ENCODE results near the gene GCK. TPM values are rescaled to one million over a fixed set of nuclear protein-coding genes. Genes with fewer than 3 reads are reported as not detected.

The GCK gene
- total RNA-seq, 1 experiment from 2014 or later = not detected

- no peak overlapping the region for H3K4me3 ChIP-seq (ENCODE audit: low read length)
- no peaks in the 10 kb centered on the region for H3K79me2 ChIP-seq (ENCODE audit: low read length)
- DNase-seq (no peak), ATAC-seq (no peak)
- H3K36me3 ChIP-seq (ENCODE audit: low read depth, low read length) = no peaks in the 10 kb centered on the region
- BruUV-seq (replicated peaks) = no TSS peak
- no peaks in the 10 kb centered on the region for H3K27me3 ChIP-seq (ENCODE audit: low read length)
- H3K27ac ChIP-seq (ENCODE audit: low read length) = no peak overlapping the region
- H3K9me3 ChIP-seq (ENCODE audit: low read length) = no peaks in the 10 kb centered on the region
- no peaks in the 10 kb centered on the region for H3K9me2 ChIP-seq (replicated peaks; ENCODE audit: low read length)
- TF ChIP-seq EZH2phosphoT487 (IDR thresholded peaks at IDR 0.05; ENCODE audit: borderline replicate concordance, low read length) = no peak
- TF ChIP-seq CTCF (conservative IDR thresholded peaks at IDR 0.05; ENCODE audit: low read depth, low read length) = no peak
- no peak for TF ChIP-seq EZH2 (IDR thresholded peaks at IDR 0.05; ENCODE audit: low read length, unreplicated experiment)
- no peaks in the 10 kb centered on the region for H4K20me1 ChIP-seq (ENCODE audit: low read length)
- H3K4me2 ChIP-seq (ENCODE audit: low read length) = no peak overlapping the region
- CTCF ChIA-PET = no interaction called here
- no peak overlapping the region for H2AFZ ChIP-seq (ENCODE audit: low read length)
- peaks cover 3% of the 10 kb centered on the region for H3K4me1 ChIP-seq (ENCODE audit: insufficient read depth, low read length)
- H3K9ac ChIP-seq (ENCODE audit: low read length) = no peak overlapping the region
- intact Hi-C loops (cut with micrococcal nuclease) = no loop called here
- no peaks in the 10 kb centered on the region for H3F3A ChIP-seq (ENCODE audit: low read length, unreplicated experiment)
- POLR2A ChIA-PET (ENCODE audit: unreplicated experiment) = interaction anchor here (0.5 kb wide), 1 partner anchor 152 kb away, joined by 3 read pairs; no protein-coding TSS in a partner anchor
These were observed 994 bp upstream of the GCK start for GRCh38 chr7:44189993-44190872.

- H3F3A ChIP-seq (ENCODE audit: low read length, unreplicated experiment) = no peaks in the 10 kb centered on the region
- ChIA-PET POLR2A (ENCODE audit: unreplicated experiment) (no interaction called here), CTCF (no interaction called here)
- H3K27ac ChIP-seq (ENCODE audit: low read length) = no peak overlapping the region
- no peak for TF ChIP-seq CTCF (conservative IDR thresholded peaks at IDR 0.05; ENCODE audit: low read depth, low read length)
- no peak for TF ChIP-seq EZH2 (IDR thresholded peaks at IDR 0.05; ENCODE audit: low read length, unreplicated experiment)
- TF ChIP-seq EZH2phosphoT487 (IDR thresholded peaks at IDR 0.05; ENCODE audit: borderline replicate concordance, low read length) = no peak
- no peak overlapping the region for H3K4me2 ChIP-seq (ENCODE audit: low read length)
- no peaks in the 10 kb centered on the region for H3K9me2 ChIP-seq (replicated peaks; ENCODE audit: low read length)
- H3K4me3 ChIP-seq (ENCODE audit: low read length) = no peak overlapping the region
- no peaks in the 10 kb centered on the region for H4K20me1 ChIP-seq (ENCODE audit: low read length)
- H2AFZ ChIP-seq (ENCODE audit: low read length) = no peak overlapping the region
- H3K4me1 ChIP-seq (ENCODE audit: insufficient read depth, low read length) = peaks cover 17% of the 10 kb centered on the region
- no peaks in the 10 kb centered on the region for H3K9me3 ChIP-seq (ENCODE audit: low read length)
- intact Hi-C loops (cut with micrococcal nuclease) = no loop called here
- no peaks in the 10 kb centered on the region for H3K36me3 ChIP-seq (ENCODE audit: low read depth, low read length)
- no peak overlapping the region for H3K9ac ChIP-seq (ENCODE audit: low read length)
- H3K27me3 ChIP-seq (ENCODE audit: low read length) = no peaks in the 10 kb centered on the region
- H3K79me2 ChIP-seq (ENCODE audit: low read length) = no peaks in the 10 kb centered on the region
- BruUV-seq (replicated peaks) = no TSS peak
- no peak for ATAC-seq
- no peak for DNase-seq
These were observed 586 bp downstream of the GCK start for GRCh38 chr7:44188480-44189225.
